ENCODE measurements around the gene CELF2.

The CELF2 gene

DNA sequence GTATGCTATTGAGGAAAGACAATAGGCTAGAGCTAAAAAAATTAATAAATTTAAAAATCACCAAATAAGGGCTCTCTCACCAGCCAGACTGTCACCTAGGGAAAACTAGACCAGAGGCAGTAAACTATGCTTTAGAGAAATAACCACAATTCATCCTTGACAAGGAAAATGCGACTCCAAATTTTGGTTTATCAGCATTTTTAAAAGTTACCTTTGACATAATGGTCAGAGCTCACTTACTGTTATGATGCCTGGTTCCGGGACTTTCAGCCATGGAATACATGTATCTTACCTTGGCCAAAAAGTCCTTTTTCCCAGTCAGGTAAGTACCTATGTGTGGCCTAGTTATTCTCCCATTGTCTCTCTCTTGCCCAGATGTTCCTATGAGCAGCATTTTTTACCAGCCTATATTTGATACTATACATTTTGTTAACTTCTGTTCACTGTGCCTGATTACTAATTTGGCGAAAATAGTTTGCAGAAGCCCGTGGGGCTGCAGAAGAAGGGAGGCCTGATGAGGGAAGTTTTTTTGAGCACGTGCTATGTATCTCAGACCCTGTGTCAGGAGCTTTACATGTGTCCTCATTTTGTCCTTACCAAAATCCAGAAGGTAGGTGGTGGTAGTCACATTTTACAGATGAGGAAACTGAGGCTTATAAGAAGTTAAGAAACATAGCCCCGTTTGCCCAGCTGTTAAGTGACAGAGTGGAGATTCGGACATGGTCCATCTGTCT is 149.7 kb downstream of the CELF2 start:
- Histone ChIP-seq H4K91ac (ENCODE audit: low read depth, low read length) (no peak overlapping the region), H3K9ac (ENCODE audit: low read length) (no peak overlapping the region), H4K12ac (ENCODE audit: low read depth, low read length) (no peak overlapping the region), H3K14ac (ENCODE audit: low read length) (no peak overlapping the region), H2AK5ac (ENCODE audit: low read length) (no peak overlapping the region), H3K4ac (ENCODE audit: low read depth, low read length) (no peak overlapping the region), H4K8ac (ENCODE audit: low read depth, low read length) (no peak overlapping the region), H2BK120ac (ENCODE audit: insufficient read depth, low read length, poor library complexity) (no peak overlapping the region), H3K27me3 (ENCODE audit: insufficient read depth, low read length) (peaks cover 12% of the 10 kb centered on the region), H2AFZ (ENCODE audit: insufficient read depth, low read length, poor library complexity) (no peak overlapping the region), H3K79me1 (ENCODE audit: low read length) (no peaks in the 10 kb centered on the region), H3K9me3 (ENCODE audit: insufficient read depth, low read depth, low read length) (no peaks in the 10 kb centered on the region), H3K4me1 (ENCODE audit: control insufficient read depth in 1 of 2, insufficient read depth in 2 of 2, low read length in 2 of 2) (peaks cover 10% of the 10 kb centered on the region in 2 experiments), H2BK5ac (ENCODE audit: low read depth, low read length, poor library complexity) (no peak overlapping the region), H3K4me2 (ENCODE audit: low read length) (no peak overlapping the region), H3K36me3 (ENCODE audit: control insufficient read depth in 1 of 2, insufficient read depth in 2 of 2, low read length in 2 of 2) (no peaks in the 10 kb centered on the region), H2BK12ac (ENCODE audit: low read length) (no peak overlapping the region), H3K23ac (ENCODE audit: low read length) (no peak overlapping the region), H3K4me3 (ENCODE audit: low read depth, low read length) (no peak overlapping the region), H3K79me2 (ENCODE audit: control insufficient read depth, insufficient read depth, low read length, poor library complexity) (no peaks in the 10 kb centered on the region), H3K18ac (ENCODE audit: low read length) (no peak overlapping the region), H3K27ac (ENCODE audit: low read depth, low read length) (no peak overlapping the region)
- WGBS (ENCODE audit: extremely low coverage, insufficient coverage, insufficient read length), result no CpG with 5 or more reads among the region's 7 CpGs
- no peak for DNase-seq

DNA sequence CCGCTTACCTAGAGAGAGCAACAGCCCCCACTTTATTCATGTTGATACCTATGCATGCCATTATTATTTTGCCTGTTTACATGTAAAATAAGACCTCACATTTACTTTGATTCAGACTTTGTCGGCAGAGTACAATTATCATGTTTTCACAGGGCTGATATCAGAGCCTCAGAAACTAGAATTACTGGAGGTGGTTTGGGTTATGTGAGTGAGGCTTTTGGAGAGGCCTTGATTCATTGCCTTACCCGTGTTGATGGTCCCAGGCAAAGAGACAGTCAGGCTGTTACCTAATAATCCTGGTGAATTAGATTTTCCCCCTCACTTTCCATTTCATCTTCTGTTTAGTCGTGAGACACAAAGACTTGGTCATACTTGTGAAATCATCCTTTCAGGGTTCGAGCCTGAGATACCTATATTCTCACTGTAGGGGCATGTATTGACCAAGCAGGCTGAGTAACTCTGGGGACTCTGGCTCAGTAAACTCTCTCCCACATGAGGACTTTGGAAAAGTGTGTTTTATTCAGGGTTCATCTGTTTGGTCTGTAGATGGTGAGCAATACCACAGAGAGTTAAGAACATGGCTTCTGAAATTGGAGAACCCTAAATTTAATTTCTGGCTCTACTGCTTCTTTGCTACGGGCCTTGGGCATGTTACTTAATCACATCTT is 150.9 kb downstream of the CELF2 start:
- H3K27ac ChIP-seq (ENCODE audit: low read depth, low read length), result no peak overlapping the region
- no peaks in the 10 kb centered on the region for H3K79me1 ChIP-seq (ENCODE audit: low read length)
- H2AK5ac ChIP-seq (ENCODE audit: low read length), result no peak overlapping the region
- no peak overlapping the region for H3K4ac ChIP-seq (ENCODE audit: low read depth, low read length)
- H2BK5ac ChIP-seq (ENCODE audit: low read depth, low read length, poor library complexity), result no peak overlapping the region
- no peak overlapping the region for H3K4me3 ChIP-seq (ENCODE audit: low read depth, low read length)
- H2BK120ac ChIP-seq (ENCODE audit: insufficient read depth, low read length, poor library complexity), result no peak overlapping the region
- H3K23ac ChIP-seq (ENCODE audit: low read length), result no peak overlapping the region
- no peaks in the 10 kb centered on the region for H3K79me2 ChIP-seq (ENCODE audit: control insufficient read depth, insufficient read depth, low read length, poor library complexity)
- no peak overlapping the region for H2AFZ ChIP-seq (ENCODE audit: insufficient read depth, low read length, poor library complexity)
- no peak overlapping the region for H3K9ac ChIP-seq (ENCODE audit: low read length)
- H4K12ac ChIP-seq (ENCODE audit: low read depth, low read length), result no peak overlapping the region
- peaks cover 10% of the 10 kb centered on the region in 2 experiments for H3K4me1 ChIP-seq (ENCODE audit: control insufficient read depth in 1 of 2, insufficient read depth in 2 of 2, low read length in 2 of 2)
- H3K36me3 ChIP-seq (ENCODE audit: control insufficient read depth in 1 of 2, insufficient read depth in 2 of 2, low read length in 2 of 2), result no peaks in the 10 kb centered on the region
- no peak overlapping the region for H2BK12ac ChIP-seq (ENCODE audit: low read length)
- no peak overlapping the region for H4K91ac ChIP-seq (ENCODE audit: low read depth, low read length)
- no CpG with 5 or more reads among the region's 6 CpGs for WGBS (ENCODE audit: extremely low coverage, insufficient coverage, insufficient read length)
- H3K9me3 ChIP-seq (ENCODE audit: insufficient read depth, low read depth, low read length), result no peaks in the 10 kb centered on the region
- peaks cover 12% of the 10 kb centered on the region for H3K27me3 ChIP-seq (ENCODE audit: insufficient read depth, low read length)
- H3K18ac ChIP-seq (ENCODE audit: low read length), result no peak overlapping the region
- H4K8ac ChIP-seq (ENCODE audit: low read depth, low read length), result no peak overlapping the region
- no peak overlapping the region for H3K14ac ChIP-seq (ENCODE audit: low read length)
- DNase-seq, result no peak
- no peak overlapping the region for H3K4me2 ChIP-seq (ENCODE audit: low read length)

DNA sequence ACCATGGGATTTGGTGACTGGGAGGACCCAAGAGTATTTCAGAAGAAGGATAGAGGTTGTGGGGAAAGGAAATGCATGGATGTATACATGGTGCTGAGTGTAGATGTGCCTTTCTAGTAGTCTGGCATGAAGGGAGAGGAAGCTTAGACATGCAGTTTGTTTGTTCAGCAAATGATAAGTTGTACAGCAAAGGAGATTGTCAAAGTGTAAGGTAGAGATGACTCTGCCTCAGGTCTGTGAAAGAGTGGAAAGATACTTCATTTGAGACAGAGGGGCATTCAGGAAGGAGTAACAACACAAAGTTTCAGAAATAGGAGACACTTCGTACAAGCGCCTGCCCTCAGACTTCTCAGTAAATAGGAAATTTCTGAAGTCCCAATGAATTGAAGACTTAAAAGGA is 152.3 kb downstream of the CELF2 start:
- H3K4me3 ChIP-seq (ENCODE audit: low read depth, low read length), result no peak overlapping the region
- no peaks in the 10 kb centered on the region for H3K9me3 ChIP-seq (ENCODE audit: insufficient read depth, low read depth, low read length)
- H3K79me2 ChIP-seq (ENCODE audit: control insufficient read depth, insufficient read depth, low read length, poor library complexity), result no peaks in the 10 kb centered on the region
- H3K23ac ChIP-seq (ENCODE audit: low read length), result no peak overlapping the region
- no peak overlapping the region for H2AK5ac ChIP-seq (ENCODE audit: low read length)
- H3K36me3 ChIP-seq (ENCODE audit: control insufficient read depth in 1 of 2, insufficient read depth in 2 of 2, low read length in 2 of 2), result no peaks in the 10 kb centered on the region
- no peak overlapping the region for H3K4me2 ChIP-seq (ENCODE audit: low read length)
- H2AFZ ChIP-seq (ENCODE audit: insufficient read depth, low read length, poor library complexity), result no peak overlapping the region
- H4K91ac ChIP-seq (ENCODE audit: low read depth, low read length), result no peak overlapping the region
- no peak overlapping the region for H3K14ac ChIP-seq (ENCODE audit: low read length)
- H3K79me1 ChIP-seq (ENCODE audit: low read length), result no peaks in the 10 kb centered on the region
- peaks cover 10% of the 10 kb centered on the region in 2 experiments for H3K4me1 ChIP-seq (ENCODE audit: control insufficient read depth in 1 of 2, insufficient read depth in 2 of 2, low read length in 2 of 2)
- no peak overlapping the region for H2BK12ac ChIP-seq (ENCODE audit: low read length)
- no peak overlapping the region for H3K4ac ChIP-seq (ENCODE audit: low read depth, low read length)
- H2BK5ac ChIP-seq (ENCODE audit: low read depth, low read length, poor library complexity), result no peak overlapping the region
- H3K27ac ChIP-seq (ENCODE audit: low read depth, low read length), result no peak overlapping the region
- H3K18ac ChIP-seq (ENCODE audit: low read length), result no peak overlapping the region
- H2BK120ac ChIP-seq (ENCODE audit: insufficient read depth, low read length, poor library complexity), result no peak overlapping the region
- no CpG with 5 or more reads among the region's 2 CpGs for WGBS (ENCODE audit: extremely low coverage, insufficient coverage, insufficient read length)
- no peak overlapping the region for H3K9ac ChIP-seq (ENCODE audit: low read length)
- peaks cover 8% of the 10 kb centered on the region for H3K27me3 ChIP-seq (ENCODE audit: insufficient read depth, low read length)
- H4K12ac ChIP-seq (ENCODE audit: low read depth, low read length), result no peak overlapping the region
- H4K8ac ChIP-seq (ENCODE audit: low read depth, low read length), result no peak overlapping the region
- DNase-seq, result no peak

DNA sequence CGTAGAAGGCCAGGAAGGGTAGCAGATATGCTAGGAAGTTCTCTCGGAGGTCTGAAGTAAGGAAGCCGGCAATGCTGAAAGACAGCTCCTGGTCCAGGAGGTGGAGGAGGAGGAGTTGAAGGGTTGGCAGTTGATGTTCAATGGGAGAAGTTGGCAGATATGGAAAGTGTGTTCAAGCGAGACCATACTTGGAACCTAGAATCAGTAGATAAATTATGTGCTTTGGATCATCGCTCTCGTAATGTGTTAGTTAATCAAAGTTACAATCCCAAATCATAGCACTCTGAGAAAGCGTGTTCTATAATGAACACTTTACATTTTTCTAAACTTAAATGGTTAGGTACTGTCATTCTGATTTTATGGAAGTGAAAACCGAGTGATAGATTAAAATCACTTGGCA is 152.9 kb downstream of the CELF2 start:
- no peaks in the 10 kb centered on the region for H3K79me2 ChIP-seq (ENCODE audit: control insufficient read depth, insufficient read depth, low read length, poor library complexity)
- H3K18ac ChIP-seq (ENCODE audit: low read length), result no peak overlapping the region
- peaks cover 2% of the 10 kb centered on the region for H3K27me3 ChIP-seq (ENCODE audit: insufficient read depth, low read length)
- H4K12ac ChIP-seq (ENCODE audit: low read depth, low read length), result no peak overlapping the region
- no peak overlapping the region for H3K4me2 ChIP-seq (ENCODE audit: low read length)
- no peak overlapping the region for H2AK5ac ChIP-seq (ENCODE audit: low read length)
- H3K14ac ChIP-seq (ENCODE audit: low read length), result no peak overlapping the region
- H4K8ac ChIP-seq (ENCODE audit: low read depth, low read length), result no peak overlapping the region
- H3K23ac ChIP-seq (ENCODE audit: low read length), result no peak overlapping the region
- no peaks in the 10 kb centered on the region for H3K36me3 ChIP-seq (ENCODE audit: control insufficient read depth in 1 of 2, insufficient read depth in 2 of 2, low read length in 2 of 2)
- DNase-seq, result no peak
- H3K9me3 ChIP-seq (ENCODE audit: insufficient read depth, low read depth, low read length), result no peaks in the 10 kb centered on the region
- peaks cover 5% of the 10 kb centered on the region in 2 experiments for H3K4me1 ChIP-seq (ENCODE audit: control insufficient read depth in 1 of 2, insufficient read depth in 2 of 2, low read length in 2 of 2)
- no peak overlapping the region for H4K91ac ChIP-seq (ENCODE audit: low read depth, low read length)
- no peak overlapping the region for H2BK5ac ChIP-seq (ENCODE audit: low read depth, low read length, poor library complexity)
- H3K9ac ChIP-seq (ENCODE audit: low read length), result no peak overlapping the region
- no peak overlapping the region for H2BK12ac ChIP-seq (ENCODE audit: low read length)
- no peak overlapping the region for H3K4ac ChIP-seq (ENCODE audit: low read depth, low read length)
- WGBS (ENCODE audit: extremely low coverage, insufficient coverage, insufficient read length), result no CpG with 5 or more reads among the region's 8 CpGs
- no peaks in the 10 kb centered on the region for H3K79me1 ChIP-seq (ENCODE audit: low read length)
- H3K4me3 ChIP-seq (ENCODE audit: low read depth, low read length), result no peak overlapping the region
- no peak overlapping the region for H2BK120ac ChIP-seq (ENCODE audit: insufficient read depth, low read length, poor library complexity)
- H2AFZ ChIP-seq (ENCODE audit: insufficient read depth, low read length, poor library complexity), result no peak overlapping the region
- no peak overlapping the region for H3K27ac ChIP-seq (ENCODE audit: low read depth, low read length)

All from trophoblast cell (in vitro differentiated cells and primary cell).